Hematopoietic multipotent progenitor cell treated with erythropoietin and hydrocortisone succinate and interleukin-3 and kit ligand, for 17 days (in vitro differentiated cells): ENCODE measurements around the gene ADORA1.

Experiments
- DNase-seq: peaks from one replicate; pipeline ENCODE4 v3.0.0-alpha.2; 2015; ENCODE audit warnings: low spot score

Gene ADORA1

DNA sequence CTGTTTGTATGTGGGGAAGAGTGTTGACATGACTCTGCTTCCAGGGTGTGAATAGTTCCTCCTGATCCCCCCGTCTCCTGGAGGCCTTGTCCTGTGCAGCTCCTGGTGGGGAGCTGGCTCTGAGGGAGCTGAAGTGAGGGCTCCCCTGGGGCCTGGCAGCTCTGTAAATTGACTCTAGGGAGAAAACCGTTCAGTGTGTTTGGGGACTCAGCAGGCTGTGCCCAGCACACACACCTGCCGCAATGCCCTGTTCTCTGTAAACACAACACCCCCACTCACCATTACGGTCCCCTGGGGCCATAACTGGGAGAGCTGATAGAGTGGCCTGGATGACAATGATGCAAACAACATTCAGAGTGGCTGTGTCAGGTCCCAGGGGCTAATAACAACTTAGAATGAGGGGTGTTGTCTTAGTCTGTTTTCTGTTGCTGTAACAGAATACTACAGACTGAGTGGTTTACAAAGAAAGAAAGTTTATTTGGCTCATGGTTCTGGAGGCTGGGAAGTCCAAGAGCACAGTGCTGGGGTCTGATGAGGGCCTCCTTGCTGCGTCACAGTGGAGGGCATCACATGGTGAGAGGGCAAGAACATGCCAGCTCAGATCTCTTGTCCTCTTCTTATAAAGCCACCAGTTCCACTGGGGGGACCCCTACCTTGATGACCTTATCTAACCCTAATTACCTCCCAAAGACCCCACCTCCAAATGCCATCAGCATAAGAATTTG, 15.3 kb downstream of the ADORA1 start:
- no peak for DNase-seq

DNA sequence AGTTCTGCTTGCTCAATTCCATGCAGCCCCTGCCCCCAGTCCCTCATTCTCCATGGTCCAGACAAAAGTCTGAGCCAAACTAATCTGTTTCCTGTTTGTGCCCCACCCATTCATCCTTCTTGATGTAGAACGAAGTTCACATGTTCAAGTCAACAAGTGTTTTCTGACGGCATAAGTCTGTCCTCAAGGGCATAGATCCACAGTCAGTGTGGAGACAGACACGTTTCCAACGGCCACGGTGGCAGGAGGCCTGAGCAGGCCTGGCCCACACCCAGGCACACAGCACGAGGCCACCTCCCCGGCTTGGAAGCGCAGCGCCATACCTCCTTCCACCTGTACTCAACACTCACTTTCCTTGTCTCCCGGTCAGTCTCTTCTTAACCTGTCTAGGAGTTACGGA, 16.1 kb downstream of the ADORA1 start:
- no peak for DNase-seq

DNA sequence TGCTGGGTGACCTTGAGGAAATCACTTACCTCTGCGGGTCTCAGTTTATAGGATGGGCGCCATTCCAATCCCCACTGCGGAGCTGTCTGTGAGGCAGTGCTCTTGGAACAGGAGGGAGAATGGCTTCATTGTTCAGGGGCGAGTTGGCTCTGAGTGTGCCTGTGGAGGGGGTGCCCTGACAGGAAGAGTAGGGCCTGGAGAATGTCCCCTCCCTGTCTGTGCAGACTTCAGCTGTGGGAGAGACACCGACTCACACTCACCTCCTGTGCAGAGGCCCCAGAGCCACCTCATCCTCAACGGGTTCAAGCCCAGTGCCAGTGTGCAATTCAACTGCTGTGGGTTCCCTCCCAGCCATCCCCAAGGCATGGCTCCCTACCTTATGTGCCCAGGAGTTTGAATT, 17.1 kb downstream of the ADORA1 start:
- DNase-seq, result no peak

DNA sequence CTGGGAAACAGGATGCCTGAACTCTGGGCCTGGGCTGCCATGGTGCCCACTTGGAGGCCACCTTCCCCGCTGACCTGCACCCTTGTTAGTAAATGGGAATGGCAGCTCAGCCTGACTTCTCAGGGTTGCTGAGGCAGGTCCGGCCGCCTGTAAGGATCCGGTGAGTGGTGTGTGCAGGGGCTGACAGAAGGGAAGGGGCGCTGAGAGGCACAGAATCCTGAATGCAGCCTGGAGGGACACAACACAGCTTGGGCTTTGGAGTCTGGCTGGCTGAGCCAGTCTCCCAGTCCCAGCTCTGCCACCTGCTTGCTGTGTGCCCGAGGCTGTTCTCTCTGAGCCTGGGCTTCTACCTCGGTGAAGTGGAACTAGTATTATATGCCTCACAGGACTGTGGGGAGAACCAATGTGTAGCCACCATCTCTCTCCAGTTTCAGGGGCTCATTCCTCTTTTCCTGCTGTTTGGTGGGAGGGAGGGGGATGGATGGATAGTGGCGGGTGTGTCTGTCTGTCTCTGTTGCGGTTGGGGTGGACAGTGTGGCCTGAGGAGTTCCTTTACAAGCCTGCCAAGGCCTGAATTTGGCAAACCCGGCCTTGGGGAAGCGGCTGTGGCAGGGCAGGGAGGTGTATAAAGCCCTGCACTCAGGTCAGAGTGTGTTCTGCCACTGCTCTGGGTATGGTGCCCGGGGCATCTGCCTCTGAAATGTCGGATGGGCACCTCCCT, 18.0 kb downstream of the ADORA1 start:
- DNase-seq, result no peak

DNA sequence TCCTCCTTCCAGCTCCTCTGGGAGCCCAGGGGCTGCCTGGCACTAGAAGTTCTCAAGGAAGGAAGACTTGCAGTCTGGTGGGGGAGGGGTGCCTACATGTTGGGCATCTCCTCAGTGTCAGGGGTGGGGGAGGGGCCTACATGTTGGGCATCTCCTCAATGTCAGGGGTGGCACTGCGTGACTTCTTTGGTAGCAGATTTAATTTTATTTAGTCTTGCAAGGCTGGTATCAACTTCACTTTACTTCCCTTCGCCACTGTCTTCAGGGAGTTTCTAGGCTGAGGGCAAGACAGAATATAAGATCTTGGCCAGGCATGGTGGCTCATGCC, 18.5 kb downstream of the ADORA1 start:
- DNase-seq, result no peak

DNA sequence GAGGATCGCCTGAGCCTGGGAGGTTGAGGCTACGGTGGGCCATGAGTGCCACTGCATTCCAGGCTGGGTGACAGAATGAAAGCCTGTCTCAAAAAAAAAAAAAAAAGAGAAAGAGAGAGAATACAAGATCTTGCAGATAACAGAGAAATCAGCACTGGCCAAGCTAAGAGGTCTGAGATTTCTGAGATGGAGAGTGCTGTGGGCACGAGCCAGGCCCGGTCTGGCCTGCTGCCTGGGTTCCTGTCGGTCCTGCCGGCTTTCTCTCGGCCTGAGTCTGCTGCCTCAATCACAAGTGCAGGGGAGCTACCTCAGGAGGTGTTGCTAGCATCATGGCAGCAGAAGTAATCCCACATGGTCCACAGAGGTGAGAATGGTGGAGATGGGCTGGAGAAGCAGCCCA, 19.0 kb downstream of the ADORA1 start:
- no peak for DNase-seq

DNA sequence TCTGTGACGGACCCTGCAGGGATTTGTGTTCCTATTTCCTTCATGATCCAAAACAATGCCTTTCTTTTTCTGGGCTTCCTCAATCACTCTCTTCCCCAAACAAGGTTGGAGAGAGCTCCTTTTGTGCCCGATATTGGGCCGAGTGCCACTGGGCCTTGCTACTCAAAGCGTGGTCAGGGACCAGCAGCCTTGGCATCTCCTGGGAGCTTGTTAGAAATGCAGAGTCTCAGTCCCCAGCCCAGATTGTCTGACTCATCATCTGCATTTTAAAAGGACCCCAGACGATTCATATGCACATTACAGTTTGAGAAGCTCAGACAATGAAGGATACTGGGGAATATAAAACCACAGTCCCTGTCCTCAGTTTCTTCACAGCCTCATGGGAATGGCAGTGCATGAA, 19.9 kb downstream of the ADORA1 start:
- DNase-seq, result no peak

DNA sequence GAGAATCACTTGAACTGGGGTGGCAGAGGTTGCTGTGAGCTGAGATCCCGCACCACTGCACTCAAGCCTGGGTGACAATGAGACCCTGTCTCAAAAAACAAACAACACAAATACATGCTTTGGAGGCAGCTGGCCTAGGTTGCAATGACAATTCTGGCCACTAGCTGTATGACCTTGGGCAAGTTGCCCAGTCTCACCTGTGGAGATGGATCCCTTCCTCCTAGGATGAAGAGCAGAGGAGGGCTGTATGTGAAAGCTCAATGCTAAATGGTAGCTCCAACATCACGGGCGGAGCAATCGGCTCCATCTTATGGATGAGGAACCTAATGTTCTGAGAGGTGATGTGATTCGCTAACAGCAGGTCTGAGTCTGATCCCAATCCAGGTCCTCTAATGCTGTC, 20.6 kb downstream of the ADORA1 start:
- no peak for DNase-seq

DNA sequence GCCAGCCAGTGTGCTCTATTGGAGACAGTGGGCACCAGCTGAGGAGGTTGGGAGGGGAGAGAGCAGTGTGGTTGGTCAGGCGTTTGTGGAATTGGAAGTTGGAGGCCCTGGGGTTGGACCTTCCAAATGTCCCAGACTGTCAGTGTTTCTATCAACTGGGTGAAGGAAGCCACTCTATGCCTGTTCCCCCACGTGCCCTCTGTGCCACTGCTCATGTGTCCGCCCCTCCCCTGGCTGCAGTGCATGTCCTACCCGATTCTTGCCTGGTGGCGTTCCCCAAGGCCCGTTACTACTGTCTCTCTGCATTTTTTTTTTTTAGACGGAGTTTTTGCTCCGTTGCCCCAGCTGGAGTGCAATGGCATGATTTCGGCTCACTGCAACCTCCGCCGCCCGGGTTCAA, 21.1 kb downstream of the ADORA1 start:
- no peak for DNase-seq

DNA sequence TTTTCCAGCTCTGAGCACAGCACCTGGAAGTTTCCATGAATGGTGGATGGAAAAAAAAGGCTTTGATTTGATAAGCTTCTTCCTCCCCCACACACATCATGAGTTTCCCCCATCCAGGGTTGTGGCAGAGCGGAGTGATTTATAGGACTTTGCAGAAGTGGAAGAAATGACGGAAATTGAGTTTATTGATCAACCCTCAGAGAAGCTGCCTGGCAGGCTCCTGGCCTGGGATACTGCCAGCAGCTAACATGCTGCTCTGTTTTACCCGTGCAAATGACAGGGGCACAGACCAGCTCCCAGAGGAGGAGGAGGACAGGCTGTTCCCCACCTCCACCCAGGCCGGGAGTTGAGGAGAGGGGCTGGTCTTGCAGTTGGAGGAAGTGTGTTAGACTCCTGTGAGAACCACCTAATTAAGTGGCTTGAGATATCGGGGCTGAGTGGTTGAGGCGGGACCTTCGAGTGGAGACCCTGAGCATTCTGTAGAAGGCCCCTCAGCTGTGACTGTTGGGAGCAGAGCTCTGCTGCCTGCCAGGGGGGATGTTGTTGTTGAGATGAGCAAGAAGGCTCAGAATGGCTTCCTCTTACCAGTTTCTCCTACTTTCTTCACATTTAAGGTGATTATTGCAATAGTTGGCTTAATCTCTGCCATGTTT, 21.8 kb downstream of the ADORA1 start:
- DNase-seq, result no peak

DNA sequence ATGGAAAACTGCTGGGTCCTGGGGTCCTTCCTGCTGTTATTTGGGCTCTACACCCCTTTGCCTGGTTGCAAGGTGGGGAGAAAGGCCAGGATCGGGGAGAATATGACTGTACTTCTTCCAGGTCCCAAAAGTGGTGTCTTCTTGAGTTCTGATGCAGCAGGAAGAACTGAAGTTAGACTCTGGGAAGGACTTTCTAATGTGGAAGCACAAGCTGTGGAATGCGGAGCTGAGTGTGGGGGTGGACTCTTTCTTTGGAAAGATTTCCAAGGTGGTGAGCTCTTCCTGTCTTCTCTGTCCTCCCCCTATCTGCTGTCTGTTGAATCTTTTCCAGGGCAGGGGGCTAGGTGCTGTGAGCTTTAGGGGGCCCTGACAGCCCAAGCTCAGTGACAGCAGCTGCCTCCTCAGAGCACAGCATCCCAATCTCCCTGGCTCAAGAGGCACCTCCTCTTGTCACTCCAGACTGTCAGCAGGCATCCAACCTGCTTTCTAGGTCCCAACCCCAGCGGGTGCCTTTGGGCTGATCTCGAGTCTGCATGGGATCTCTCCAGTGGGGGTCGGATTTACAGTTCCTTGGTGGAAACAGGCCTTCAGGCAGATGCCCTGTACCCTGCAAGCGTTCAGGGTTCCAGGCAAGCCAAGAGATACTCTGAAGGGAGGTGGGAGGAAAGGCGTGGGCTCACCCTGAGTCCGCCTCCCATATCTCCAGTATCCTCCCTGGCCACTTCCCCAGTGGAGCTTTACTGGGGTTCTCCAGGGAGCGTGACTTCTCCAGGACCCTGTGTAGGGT, 23.2 kb downstream of the ADORA1 start:
- no peak for DNase-seq

DNA sequence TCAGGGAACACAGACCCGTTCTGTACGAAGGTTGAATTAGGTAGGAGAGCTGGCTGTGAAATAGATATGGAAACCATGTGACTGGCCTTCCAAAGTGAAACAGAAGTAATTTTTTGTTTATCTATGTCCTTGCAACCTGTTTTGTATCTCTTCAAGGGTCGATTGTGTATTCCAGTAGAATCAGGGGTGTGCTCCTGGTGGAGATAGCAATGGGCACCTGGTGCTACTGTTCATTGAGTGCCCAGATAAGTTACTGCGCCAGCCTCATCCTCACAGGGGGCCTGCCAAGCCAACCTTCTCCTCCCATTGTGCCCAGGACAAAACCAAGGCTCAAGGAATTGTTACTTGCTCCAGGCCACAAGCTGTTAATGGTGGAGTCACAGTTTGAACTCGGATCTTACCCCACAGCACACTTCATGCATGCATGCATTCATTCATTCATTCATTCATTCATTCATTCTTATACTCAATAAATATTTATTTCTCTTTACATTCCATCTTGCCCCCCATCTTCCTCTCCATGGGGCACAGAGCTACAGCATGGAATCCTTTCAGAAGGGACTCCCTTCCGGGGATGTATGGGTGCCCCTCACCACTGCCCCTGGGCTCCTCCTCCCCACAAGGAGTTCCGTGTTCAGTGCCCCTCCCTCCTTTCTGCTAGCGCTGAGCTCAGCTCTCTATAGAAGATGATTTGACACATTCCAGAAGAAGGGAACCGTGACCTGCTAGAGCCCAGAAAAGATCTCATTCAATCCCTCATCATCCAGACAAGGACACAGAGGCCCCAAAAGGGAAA, 24.0 kb downstream of the ADORA1 start:
- DNase-seq, result no peak

DNA sequence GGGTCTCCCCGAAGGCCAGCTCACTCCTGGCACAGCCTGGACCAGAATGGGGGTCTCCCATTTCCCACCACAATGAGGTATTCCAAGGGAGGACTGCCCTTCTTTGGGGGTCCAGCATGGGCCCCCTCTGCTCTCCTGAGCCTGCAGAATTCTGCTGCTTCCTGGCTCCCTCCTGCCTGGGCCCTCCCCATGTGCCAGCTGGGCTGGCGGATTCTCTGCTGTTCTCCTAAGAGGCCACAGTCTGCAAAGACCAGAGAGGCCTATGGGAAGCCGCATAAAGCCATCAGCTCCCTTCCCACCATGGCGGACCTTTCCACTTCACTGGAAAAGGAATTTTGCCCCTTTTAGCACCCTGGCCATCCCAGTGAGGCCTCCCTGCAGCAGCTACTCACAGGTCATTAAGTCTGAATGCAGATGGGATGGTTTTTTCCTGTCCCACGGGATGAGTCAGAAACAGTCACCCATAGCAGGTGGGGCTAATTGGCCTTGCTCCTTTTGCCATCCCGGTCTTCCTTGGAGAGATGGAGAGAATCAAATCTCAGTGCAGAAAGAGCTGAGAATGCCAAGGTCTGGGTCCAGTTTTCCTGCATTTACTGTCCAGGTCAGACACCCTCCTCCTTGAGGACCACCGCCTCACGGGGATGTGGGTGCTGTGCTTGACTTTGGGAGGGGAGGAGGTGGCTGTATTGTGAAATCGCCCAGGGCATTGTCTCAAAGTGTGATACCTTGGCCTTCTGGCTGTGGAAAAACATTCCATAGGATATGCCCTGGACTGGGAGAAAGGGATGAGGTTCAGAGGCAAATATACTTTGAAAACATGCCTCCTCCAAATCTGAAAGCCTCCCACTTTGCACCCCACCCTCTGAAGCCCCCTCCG, 24.9 kb downstream of the ADORA1 start:
- no peak for DNase-seq

DNA sequence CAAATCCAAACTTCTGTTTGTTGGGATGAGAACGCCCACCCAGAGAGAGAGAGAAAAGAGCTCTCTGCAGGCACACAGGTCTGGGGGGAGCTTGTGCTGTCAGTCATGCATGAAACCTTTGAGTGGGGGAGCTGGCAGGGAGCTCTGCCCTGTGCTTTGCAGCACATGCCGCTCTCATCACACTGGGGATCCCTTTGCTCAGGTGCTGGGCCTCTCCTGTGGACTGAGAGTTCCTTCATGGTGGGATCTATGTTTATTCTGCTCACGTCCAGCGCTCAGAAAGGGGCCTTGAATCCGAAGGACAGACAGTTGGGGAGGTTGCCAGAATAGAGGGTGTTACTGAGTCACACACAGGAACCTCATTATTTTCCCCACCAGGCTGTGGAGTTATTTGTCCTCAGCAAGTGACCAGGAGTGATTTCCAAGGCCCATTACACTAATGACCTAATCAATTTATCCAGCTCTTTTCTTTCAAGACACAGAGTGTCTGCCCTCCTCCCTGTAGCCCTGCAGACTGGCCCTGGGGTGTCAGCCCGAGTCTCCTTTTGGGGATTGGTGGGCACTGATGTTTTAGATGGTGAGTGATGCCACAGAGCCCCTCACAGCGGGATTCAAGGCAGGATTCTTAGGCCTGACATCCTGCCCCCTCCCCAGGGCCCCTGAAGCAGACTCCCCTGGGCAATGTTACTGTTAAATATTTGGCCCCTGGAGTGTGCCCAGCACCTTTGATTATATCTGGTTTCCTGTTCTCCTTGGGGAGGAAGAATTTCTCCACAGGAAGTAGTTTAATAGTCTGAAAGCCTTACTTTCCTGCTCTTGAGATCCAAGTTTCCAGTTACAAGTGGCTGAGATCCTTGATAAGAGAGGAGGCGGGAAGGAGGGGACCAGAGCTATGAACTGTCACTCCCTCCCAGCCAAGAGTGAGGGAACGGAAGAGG, 25.8 kb downstream of the ADORA1 start:
- DNase-seq, result no peak

DNA sequence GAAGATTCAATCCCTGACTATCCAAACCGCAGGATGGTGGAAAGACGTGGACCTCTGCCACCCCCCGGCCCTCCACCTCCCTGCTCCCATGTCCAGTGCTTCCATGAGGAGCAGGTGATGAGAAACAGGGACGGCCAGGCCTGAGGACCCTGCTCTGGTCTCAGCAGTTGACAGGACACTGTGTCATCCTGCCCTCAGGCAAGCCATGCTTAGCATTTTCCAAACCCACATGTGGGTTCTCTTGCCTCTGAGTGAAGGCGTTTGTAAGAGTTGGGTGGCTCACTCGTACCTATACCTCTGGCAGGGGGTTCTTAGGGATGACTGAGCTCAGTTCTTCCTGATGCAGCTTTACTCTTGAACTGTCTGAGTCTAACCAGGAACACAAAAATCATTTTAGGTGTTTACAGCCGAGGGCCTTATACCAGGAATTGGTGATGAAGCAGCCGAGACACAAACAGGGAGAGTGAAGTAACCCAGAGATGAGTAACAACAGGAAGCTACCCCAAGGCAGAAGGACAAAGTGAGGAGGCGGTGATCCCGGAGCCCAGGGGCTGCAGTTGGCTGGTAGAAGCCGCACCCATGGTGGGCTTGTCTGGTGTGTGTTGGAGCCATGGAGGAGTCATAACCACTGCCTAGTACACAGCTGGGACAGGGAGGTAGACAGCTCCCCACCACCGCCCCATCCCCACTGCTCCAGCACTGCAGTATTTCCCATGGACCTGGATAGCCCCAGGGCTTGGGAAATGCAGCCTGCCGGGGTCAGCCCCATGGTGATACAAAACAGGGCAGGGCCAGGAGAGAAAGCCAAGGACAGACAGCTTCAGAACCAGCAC, 26.7 kb downstream of the ADORA1 start:
- DNase-seq, result no peak

DNA sequence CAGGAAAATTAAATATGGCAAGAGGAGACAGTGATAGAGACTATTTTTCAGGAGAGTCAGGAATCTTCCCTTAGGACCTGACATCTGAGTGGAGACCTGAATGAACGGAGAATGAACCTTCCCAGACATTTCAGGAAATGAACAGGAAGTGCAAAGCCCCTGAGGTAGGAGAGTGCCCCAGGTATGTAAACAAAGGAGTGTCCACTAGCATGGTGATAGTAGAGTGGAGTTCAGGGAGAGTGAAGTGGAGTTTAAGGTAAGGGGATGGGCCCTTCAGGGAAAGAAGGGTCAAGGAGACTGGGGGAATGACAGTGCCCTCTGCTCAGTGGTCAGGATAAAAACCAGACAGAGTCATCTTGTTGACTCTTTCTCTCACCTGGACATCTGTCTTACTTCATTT, 28.8 kb downstream of the ADORA1 start:
- DNase-seq, result no peak

DNA sequence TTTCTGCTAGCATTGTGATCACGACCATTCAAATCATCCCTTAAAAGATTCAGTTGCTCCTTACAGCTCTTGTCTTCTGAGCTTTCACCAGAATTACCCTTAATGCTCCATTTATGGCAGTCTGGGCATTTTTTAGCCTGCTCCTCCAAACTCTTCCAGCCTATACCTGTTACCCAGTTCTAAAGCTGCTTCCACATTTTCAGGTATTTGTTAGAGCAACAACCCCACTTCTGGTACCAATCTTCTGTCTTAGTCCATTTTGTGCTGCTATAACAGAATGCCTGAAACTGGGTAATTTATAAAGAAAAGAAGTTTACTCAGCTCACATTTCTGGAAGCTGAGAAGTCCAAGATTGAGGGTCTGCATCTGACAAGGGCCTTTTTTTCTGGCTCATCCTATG, 30.9 kb downstream of the ADORA1 start:
- no peak for DNase-seq

DNA sequence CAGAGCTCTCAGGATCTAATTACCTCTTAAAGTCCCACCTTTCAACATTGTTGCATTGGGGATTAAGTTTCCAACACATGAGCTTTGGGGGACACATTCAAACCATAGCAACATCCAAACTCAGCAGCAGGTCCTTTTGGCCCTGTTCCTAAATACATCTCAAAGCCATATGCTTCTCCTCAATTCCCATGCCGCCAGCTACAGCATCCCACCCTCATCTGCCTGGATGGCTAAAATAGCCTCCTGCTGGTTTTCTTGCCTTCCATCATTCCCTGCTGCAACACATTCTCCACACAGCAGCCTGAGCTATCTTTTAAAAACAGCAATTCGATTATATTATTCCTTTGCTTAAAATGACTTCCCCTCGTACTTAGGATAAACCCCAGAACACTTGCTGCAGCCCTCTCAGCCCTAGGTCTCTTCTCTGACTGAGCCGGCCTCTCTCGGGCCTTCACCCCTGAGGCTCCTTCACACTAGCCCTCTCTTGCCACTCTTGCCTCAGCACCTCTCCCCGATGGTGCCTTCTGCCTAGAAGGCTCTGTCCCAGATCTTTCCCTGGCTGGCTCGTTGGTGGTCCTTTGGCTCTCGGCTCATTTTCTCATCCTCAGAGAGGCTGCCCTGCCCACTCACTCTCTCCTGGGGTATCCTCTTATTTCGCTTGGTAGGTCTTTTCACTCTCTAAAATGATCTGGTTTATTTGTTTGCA, 31.6 kb downstream of the ADORA1 start:
- DNase-seq, result no peak
